Fibroblast of the aortic adventitia (primary cell): Measurements from ENCODE around the gene ZSCAN29. TPM values are rescaled to one million over a fixed set of nuclear protein-coding genes. Genes with fewer than 3 reads are reported as not detected.
"Not testable (repeated sequence)": the region's sequence is repeated elsewhere in the genome, so short reads cannot be mapped to it uniquely, and the experiment has no call there.

Source experiments
- DNase-seq: peaks from one replicate; pipeline ENCODE4 v3.0.0-alpha.2; 2010; ENCODE audit warnings: low read depth
- H3K4me3 ChIP-seq: 2 replicates; pipeline ENCODE4 v1.5.1; 2011; ENCODE audit warnings: low read depth, mild to moderate bottlenecking, control low read depth, low read length, moderate library complexity
- CTCF ChIP-seq: IDR thresholded peaks from 2 replicates; pipeline ENCODE4 v1.5.1; 2011; ENCODE audit warnings: mild to moderate bottlenecking, low read length, control low read depth, inconsistent platforms; ENCODE audit not compliant: insufficient read depth
- total RNA-seq: library from RNA; depleted of rRNA; stranded (reverse); fragments of >200 nt; gene quantifications from 2 replicates; pipeline ENCODE4 v1.2.3, GENCODE V29; 2012; ENCODE audit warnings: low replicate concordance

Gene ZSCAN29
- total RNA-seq, 1 donor: 17.1 TPM

- DNase-seq: no peak
- TF ChIP-seq CTCF: no peak
- H3K4me3 ChIP-seq: no peak overlapping the region
These were observed 36.0 kb upstream of the ZSCAN29 start for GRCh38 chr15:43406808-43407207.

- no peak for TF ChIP-seq CTCF
These were observed 35.3 kb upstream of the ZSCAN29 start for GRCh38 chr15:43406189-43406588.

GRCh38 chr15:43404130-43404529 lies 33.3 kb upstream of the ZSCAN29 start:
- DNase-seq: no peak
- TF ChIP-seq CTCF: no peak
- no peak overlapping the region for H3K4me3 ChIP-seq

More at GRCh38 chr15:43406189-43406588, 35.3 kb upstream of the ZSCAN29 start:
- H3K4me3 ChIP-seq: no peak overlapping the region
- DNase-seq: peak; percentile 71

GRCh38 chr15:43403616-43404015 lies 32.8 kb upstream of the ZSCAN29 start:
- TF ChIP-seq CTCF: no peak

GRCh38 chr15:43402255-43402654 lies 31.4 kb upstream of the ZSCAN29 start:
- DNase-seq: no peak
- H3K4me3 ChIP-seq: no peak overlapping the region
- no peak for TF ChIP-seq CTCF

More at GRCh38 chr15:43403616-43404015, 32.8 kb upstream of the ZSCAN29 start:
- DNase-seq: no peak
- no peak overlapping the region for H3K4me3 ChIP-seq

GRCh38 chr15:43393592-43393991 lies 22.7 kb upstream of the ZSCAN29 start:
- not testable (repeated sequence) for H3K4me3 ChIP-seq, DNase-seq

- no peak overlapping the region for H3K4me3 ChIP-seq
- DNase-seq: no peak
- TF ChIP-seq CTCF: no peak
These were observed 19.9 kb upstream of the ZSCAN29 start for GRCh38 chr15:43390723-43391122.
